H1 (cell line): Measurements from ENCODE around the gene MXRA7. TPM values are rescaled to one million over a fixed set of nuclear protein-coding genes. Genes with fewer than 3 reads are reported as not detected.

Experiments
- EGR1 ChIP-seq: IDR thresholded peaks from 2 replicates; pipeline ENCODE4 v1.6.1; 2011; ENCODE audit warnings: low read depth, low read length, borderline replicate concordance
- EP300 ChIP-seq, 2 experiments: IDR thresholded peaks; 1 replicate in 1 of 2; 2 replicates in 1 of 2; pipeline ENCODE4 v1.6.1; 2011 to 2012; ENCODE audit warnings: low read depth in 2 of 2, low read length in 2 of 2, mild to moderate bottlenecking in 2 of 2, borderline replicate concordance in 1 of 2, inconsistent platforms in 1 of 2, moderate library complexity in 1 of 2
- MAFK ChIP-seq: IDR thresholded peaks from 2 replicates; pipeline ENCODE4 v1.6.1; 2012; ENCODE audit warnings: low read depth, mild to moderate bottlenecking, improper control_type of control experiment, low read length
- POLR2A ChIP-seq, 2 experiments: IDR thresholded peaks; 1 replicate in 1 of 2; 2 replicates in 1 of 2; pipeline ENCODE4 v1.6.1; 2011; ENCODE audit warnings: low read depth in 2 of 2, low read length in 2 of 2, mild to moderate bottlenecking in 2 of 2; ENCODE audit errors: control extremely low read depth in 1 of 2
- POLR2AphosphoS5 ChIP-seq: IDR thresholded peaks from 2 replicates; pipeline ENCODE4 v1.6.1; 2011; ENCODE audit warnings: low read depth, low read length
- SIN3A ChIP-seq, 2 experiments: IDR thresholded peaks in 1 of 2; conservative IDR thresholded peaks in 1 of 2; 2 replicates each; pipeline ENCODE4 v1.6.1; 2011 to 2012; ENCODE audit warnings: low read length in 2 of 2, improper control_type of control experiment in 1 of 2, low read depth in 1 of 2, mild to moderate bottlenecking in 1 of 2
- SIRT6 ChIP-seq: IDR thresholded peaks from one replicate; pipeline ENCODE4 v1.7.1; 2012; ENCODE audit warnings: low read length, inconsistent platforms
- polyA plus RNA-seq, 7 experiments: library from polyadenylated mRNA; depleted of rRNA in 3 of 7; stranded (reverse) in 5 of 7; unstranded in 2 of 7; fragments of >200 nt in 5 of 7; fragments of 200-250 nt in 2 of 7; gene quantifications; 1 replicate in 5 of 7; 2 replicates in 1 of 7; 4 replicates in 1 of 7; pipeline versions ENCODE4 v1.2.1 to v1.2.3, GENCODE V29; 2011 to 2013; ENCODE audit warnings: missing spikeins in 2 of 7, mixed read lengths in 2 of 7
- total RNA-seq: library from RNA; stranded (reverse); fragmentation: NEBNext Ultra II Directional; extraction: Animal tissue kit (Norgen Biotek cat#: 25700); gene quantifications from 2 replicates; pipeline ENCODE4 v1.2.1, GENCODE V29; 2021

Gene MXRA7
- total and polyA plus RNA-seq, 2 of the 8 experiments (the other 6 are each of a cell fraction or from before 2014, with no cell fraction given): 17.8 to 26.6 TPM

DNA sequence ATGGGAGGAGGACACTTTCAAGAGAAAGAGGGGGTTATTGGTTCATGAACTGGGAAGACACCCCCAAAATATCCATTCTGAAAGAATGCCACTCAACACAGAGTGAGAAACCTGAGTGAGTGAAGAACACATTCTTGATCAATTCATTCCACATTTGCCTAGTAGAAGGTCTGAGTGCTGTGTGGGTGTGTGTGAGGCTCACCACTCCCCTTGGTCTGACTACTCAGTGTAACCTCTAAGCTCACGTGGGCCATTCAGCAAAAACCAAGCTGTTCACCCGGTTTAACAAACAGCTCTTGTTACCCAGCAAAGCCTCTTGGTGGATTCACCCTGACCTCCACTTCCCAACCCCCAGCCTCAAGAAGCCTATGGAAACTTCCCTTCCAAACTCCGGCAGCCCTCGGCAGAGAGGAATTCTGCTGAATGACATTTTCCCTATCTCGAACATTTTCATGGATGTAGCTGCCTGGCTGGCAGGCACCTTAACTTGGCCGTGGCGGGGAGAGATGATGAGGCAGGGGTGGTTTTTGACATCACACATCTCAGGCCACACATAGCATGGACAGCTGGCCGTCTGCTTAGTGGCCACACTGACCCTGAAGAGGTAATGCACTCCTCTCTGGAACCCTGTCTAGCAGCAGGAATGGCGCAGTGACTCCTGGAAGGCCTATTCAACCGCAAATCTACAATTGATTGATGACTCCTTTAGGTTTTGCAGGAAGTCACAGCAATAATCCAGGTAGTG, 78.8 kb downstream of the MXRA7 start (continued):
- TF ChIP-seq EGR1 (no peak), MAFK (no peak), SIRT6 (no peak), POLR2A (IDR thresholded peaks at IDR 0.05; ENCODE audit: control extremely low read depth in 1 of 2, low read depth in 2 of 2, low read length in 2 of 2) (no peak), EP300 (IDR thresholded peaks at IDR 0.05; ENCODE audit: borderline replicate concordance in 1 of 2, low read depth in 2 of 2, low read length in 2 of 2) (no peak), POLR2AphosphoS5 (no peak), SIN3A (conservative IDR thresholded peaks at IDR 0.05 in 1 of 2, IDR thresholded peaks at IDR 0.05 in 1 of 2; ENCODE audit: low read depth in 1 of 2, low read length in 2 of 2) (no peak)
